ENCODE results near the gene PDE9A.

- TF ChIP-seq POLR2A (IDR thresholded peaks at IDR 0.05; ENCODE audit: low read depth, low read length) (no peak), POLR2AphosphoS5 (IDR thresholded peaks at IDR 0.05; ENCODE audit: insufficient read depth, low read depth, low read length) (no peak)
- TF ChIP-seq, protein P1, sequence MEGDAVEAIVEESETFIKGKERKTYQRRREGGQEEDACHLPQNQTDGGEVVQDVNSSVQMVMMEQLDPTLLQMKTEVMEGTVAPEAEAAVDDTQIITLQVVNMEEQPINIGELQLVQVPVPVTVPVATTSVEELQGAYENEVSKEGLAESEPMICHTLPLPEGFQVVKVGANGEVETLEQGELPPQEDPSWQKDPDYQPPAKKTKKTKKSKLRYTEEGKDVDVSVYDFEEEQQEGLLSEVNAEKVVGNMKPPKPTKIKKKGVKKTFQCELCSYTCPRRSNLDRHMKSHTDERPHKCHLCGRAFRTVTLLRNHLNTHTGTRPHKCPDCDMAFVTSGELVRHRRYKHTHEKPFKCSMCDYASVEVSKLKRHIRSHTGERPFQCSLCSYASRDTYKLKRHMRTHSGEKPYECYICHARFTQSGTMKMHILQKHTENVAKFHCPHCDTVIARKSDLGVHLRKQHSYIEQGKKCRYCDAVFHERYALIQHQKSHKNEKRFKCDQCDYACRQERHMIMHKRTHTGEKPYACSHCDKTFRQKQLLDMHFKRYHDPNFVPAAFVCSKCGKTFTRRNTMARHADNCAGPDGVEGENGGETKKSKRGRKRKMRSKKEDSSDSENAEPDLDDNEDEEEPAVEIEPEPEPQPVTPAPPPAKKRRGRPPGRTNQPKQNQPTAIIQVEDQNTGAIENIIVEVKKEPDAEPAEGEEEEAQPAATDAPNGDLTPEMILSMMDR (IDR thresholded peaks at IDR 0.05; ENCODE audit: extremely low read depth in 1 of 2, insufficient read depth in 1 of 2, low read depth in 1 of 2, low read length in 2 of 2): no peak
These were observed 28.1 kb downstream of the PDE9A start for GRCh38 chr21:42681296-42682206.
